NB4 (cell line): Measurements from ENCODE around the gene MAT2B.

Experiments
- CTCF ChIP-seq: IDR thresholded peaks from one replicate; pipeline ENCODE4 v1.5.1; 2012; ENCODE audit warnings: low read depth, low read length
- MAX ChIP-seq: IDR thresholded peaks from 2 replicates; pipeline ENCODE4 v1.6.1; 2011; ENCODE audit warnings: low read depth, low read length
- MYC ChIP-seq: IDR thresholded peaks from 2 replicates; pipeline ENCODE4 v1.6.1; 2011; ENCODE audit warnings: low read depth, low read length
- POLR2A ChIP-seq: IDR thresholded peaks from 2 replicates; pipeline ENCODE4 v1.6.1; 2011; ENCODE audit warnings: mild to moderate bottlenecking; ENCODE audit not compliant: insufficient read length; ENCODE audit errors: extremely low read depth

GRCh38 chr5:163552536-163552935 lies 47.1 kb downstream of the MAT2B start:
- TF ChIP-seq POLR2A (no peak), CTCF (no peak), MAX (no peak), MYC (no peak)
